HFF-Myc (cell line): ENCODE measurements around the gene SERGEF.

Source experiments
- DNase-seq: peaks from one replicate; pipeline ENCODE4 v3.0.0-alpha.2; 2011; ENCODE audit warnings: low read depth; ENCODE audit errors: extremely low read depth
- H3K4me3 ChIP-seq: replicated peaks from 2 replicates; pipeline ENCODE4 v1.5.1; 2011; ENCODE audit warnings: low read depth, mild to moderate bottlenecking, control low read depth, low read length
- CTCF ChIP-seq: IDR thresholded peaks from 2 replicates; pipeline ENCODE4 v1.5.1; 2012; ENCODE audit warnings: mild to moderate bottlenecking, low read depth, low read length, control low read depth; ENCODE audit errors: missing control alignments

The SERGEF gene

GRCh38 chr11:17753641-17754040, 259.2 kb downstream of the SERGEF start:
- no peak for TF ChIP-seq CTCF
- no peak overlapping the region for H3K4me3 ChIP-seq
- no peak for DNase-seq

- TF ChIP-seq CTCF, result no peak
- no peak for DNase-seq
- H3K4me3 ChIP-seq, result no peak overlapping the region
Observed at GRCh38 chr11:17753153-17753552, 259.7 kb downstream of the SERGEF start.

- TF ChIP-seq CTCF, result no peak
- DNase-seq, result no peak
- H3K4me3 ChIP-seq, result no peak overlapping the region
Observed at GRCh38 chr11:17752144-17752543, 260.7 kb downstream of the SERGEF start.

- no peak for DNase-seq
- no peak for TF ChIP-seq CTCF
- H3K4me3 ChIP-seq, result no peak overlapping the region
Observed at GRCh38 chr11:17751558-17751957, 261.3 kb downstream of the SERGEF start.

GRCh38 chr11:17750801-17751165, 262.1 kb downstream of the SERGEF start:
- DNase-seq, result no peak
- no peak overlapping the region for H3K4me3 ChIP-seq
- TF ChIP-seq CTCF, result no peak

- DNase-seq, result no peak
- H3K4me3 ChIP-seq, result no peak overlapping the region
- no peak for TF ChIP-seq CTCF
Observed at GRCh38 chr11:17750013-17750800, 262.6 kb downstream of the SERGEF start.
